HG02623 (cell line): ENCODE measurements around the gene RXRG.
"Not testable (repeated sequence)": the region's sequence is repeated elsewhere in the genome, so short reads cannot be mapped to it uniquely, and the experiment has no call there.

Experiments used
- ATAC-seq: cut with Tn5 transposase; IDR thresholded peaks from one replicate; pipeline ENCODE4 v1.9.1; 2021; ENCODE audit warnings: moderate library complexity; ENCODE audit not compliant: unreplicated experiment

The RXRG gene

DNA sequence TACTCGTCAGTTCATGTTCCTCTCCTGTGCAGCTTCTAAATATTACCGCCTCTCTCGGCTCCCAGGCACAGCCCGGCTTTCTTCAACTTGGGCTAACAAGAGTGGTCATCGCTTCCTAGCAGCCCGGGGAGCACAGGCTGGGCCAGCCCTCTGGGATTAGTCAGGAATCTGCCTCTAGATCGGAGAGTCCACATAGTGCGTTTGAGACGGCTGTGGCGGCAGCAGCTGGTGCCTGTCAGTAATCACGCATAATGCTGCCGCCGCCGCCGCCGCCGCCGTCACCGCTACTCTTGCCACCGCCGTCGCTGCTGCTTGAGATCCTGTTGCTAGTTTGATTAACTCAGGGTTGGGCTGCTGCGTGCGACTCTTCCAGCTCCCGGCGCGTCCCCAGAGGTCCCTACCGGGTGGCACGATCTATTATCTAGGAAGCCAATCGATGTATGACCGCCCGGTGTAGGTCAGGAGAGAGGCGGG is at the start of gene RXRG:
Gene RXRG (minus strand): TSS at position 230 of the 474 bp plus-strand sequence. CDS start 233 bp downstream, outside the sequence.
- ATAC-seq, result no peak

DNA sequence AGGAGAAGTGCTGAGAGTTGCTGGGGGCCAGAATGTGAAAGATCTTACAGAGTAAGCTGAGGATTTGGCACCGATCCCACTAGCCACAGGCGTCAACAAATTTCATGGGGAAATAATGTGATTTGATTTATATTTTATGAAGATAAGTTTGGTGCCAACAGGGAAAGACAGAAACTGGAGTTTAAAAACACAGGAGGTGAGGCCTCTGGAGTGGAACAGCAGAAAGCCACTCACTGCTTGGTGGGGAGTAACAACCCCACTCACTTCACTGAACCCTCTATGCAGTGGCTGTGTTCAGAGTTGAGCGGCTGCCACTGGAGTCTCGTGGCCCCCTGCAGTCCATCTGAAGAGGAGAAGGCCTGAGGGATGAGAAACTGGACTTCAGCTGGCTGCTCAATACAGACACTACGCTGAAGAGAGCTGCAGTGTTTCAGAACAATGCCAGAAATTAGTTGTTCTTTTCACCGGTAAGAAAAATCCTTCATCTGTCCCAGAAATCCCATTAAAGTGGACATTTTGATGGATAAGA is 48.0 kb upstream of the RXRG start:
- no peak for ATAC-seq

DNA sequence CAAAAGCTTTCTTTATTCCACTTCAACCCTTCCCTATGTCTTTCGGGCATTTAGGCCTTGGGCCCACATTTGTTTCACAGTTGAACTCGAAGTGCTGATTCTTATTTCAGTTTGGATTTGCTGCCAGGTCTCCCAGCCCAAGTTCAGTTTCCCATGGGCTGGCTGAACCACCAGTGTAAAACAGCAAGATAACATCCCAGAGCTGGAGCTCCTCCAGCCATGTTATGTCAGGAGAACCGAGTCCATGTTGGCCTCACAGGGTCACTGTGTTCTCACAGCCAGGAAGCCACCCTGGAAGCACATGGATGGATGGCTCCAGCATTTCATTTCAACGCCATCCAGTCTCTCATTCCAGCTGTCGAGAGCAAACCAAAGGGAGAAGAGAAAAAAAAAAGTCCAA is 45.2 kb upstream of the RXRG start:
- no peak for ATAC-seq

DNA sequence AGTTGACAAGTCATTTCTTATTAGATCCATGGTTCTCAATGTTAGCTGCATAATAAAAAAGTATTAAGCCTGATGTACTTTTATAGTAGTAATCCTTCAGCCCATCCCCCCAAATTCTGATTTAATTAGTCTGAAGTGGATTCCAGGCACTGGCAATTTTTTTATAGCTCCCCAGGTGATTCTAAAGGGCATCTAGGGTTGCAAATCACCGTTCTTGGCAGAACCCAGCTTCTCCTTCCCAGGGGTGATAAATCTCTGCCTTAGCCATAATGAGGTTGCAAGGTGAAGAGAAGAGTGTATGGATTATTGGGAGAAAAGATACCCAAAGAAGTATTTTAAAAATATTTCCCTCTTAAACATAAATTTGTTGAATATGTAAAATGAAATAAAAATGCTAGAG is 43.0 kb upstream of the RXRG start:
- no peak for ATAC-seq

DNA sequence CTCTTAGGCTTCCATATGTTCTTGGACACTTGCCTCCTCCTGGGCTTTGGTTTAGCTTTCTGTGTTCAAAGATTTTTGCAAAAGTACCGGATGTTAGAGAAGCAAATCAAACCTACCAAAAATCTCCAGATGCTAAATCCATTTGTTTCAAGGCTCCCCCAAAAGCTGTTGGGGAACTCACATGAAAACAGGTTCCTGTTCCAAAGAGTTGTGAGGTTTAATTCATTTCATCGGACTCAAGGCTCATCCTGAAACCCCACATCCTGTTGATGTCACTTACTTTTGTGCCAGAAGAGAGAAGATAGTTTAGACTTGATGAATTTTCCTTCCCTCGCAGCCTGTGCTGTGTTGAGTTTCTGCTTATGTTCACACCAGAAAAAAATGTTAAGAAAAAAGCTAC is 41.7 kb upstream of the RXRG start:
- ATAC-seq, result no peak

DNA sequence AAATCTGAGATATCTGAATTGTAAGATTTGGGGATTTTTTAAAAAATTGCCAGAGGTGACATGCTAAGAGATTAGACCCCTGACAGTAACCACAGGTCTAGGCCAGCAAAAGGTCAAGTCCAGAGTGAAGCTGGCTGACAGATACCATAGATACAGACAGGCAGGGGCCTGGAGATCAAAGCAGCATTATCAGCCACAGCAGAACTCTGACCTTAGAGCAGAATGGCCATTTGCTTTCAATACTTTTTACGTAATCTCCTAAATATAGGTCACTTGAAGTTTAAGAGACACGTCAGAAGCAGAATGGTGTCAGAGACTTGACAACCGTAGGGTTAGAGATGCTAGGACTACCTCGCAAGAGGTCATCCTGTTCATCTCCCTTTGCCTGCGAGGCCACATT is 40.8 kb upstream of the RXRG start:
- ATAC-seq, result no peak

DNA sequence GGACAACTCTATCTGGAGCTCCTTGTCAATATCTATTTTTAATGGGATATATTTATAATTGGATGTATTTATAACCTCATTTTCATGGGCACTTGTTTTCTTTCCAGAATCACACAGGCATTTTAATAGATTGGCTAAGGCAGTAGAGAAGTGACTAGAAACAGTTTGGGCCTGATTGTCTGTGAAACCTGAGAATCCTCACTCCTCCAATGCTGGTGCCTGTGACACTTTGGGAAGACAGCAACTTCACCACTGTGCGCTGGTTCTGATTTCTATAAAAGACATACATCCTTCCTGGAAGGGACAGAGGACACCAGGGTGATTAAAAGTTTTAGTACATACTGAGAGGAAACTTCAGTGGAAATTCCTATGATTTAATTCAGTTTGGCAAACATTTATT is 39.6 kb upstream of the RXRG start:
- ATAC-seq, result no peak

DNA sequence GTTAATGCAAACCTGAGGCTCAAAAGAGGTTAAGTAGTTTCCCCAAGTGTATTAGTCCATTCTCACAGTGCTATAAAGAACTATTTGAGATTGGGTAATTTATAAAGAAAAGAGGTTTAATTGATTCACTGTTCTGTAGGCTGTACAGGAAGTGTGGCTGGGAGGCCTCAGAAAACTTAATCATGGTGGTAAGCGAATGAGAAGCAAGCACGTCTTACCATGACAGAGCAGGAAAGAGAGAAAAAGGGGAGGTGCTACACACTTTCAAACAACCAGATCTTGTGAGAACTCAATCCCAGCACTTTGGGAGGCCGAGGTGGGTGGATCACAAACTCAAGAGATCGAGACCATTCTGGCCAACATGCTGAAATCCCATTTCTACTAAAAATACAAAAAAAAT is 38.5 kb upstream of the RXRG start:
- no peak for ATAC-seq

DNA sequence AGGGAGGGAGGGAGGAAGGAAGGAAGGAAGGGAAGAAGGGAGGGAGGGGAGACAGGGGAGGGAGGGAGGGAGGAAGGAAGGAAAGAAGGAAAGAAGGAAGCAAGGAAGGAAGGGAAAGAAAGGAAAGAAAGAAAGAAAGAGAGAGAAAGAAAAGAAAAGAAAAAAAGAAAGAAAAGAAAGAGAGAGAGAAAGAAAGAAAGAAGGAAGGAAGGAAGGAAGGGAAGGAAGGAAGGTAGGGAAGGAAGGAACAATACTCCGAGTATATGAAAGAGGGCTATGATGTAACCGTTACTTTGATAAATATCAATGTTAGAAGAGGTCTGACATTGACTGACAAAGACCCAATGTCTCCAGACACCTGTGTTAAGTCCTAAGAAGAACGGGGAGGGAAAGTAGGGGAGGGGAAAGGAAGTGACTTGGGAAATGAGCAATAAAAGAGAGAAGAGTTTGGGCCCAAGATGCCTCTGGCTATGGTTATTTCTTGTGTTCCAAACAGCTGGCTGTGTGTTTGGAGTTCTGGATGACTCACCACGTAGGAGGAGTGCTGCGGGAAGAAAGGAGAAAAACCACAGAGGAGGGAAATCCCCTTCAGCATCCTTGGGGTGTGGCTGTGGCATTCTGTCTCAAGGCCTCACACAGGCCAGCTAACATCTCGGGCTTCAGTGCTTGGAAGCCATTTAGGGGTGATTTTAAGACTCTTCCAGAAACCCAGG is 37.0 kb upstream of the RXRG start:
- ATAC-seq, result no peak

DNA sequence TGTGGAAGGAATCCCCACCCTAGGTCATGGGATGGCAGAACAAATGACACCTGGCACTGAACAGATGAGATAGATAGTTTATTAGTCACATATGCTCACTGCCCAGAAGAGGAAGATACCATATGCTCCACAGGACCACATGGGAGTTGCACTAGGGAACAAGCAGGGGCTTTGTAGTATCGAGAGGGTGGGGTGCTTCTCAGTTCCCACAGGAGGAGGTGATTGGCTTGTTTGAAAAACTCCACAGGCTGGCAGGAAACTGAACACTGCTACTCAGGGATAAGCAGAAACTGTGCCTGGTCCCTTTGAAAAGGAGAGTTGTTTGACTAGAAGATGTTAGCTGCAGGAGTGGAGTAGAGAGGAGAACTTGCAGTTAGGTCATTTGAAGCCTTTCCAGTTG is 31.9 kb upstream of the RXRG start:
- no peak for ATAC-seq

DNA sequence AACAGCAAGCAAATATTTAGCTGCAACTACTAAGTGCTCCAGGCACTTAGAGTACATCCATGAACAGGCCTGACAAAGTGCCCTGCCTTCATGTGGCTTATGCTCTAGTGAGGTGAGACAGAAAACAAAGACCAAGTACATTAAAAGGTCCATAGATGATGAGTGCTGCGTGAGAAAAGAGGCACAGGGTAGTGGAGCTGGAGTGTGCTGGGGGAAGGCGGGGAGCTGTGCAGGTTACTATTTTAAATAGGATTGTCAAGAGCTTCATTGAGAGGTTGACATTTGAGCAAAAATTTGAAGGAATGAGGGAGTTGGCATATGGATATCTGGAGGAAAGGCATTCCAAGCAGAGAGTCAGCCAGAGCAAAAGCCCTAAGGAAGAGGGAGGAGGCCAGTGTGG is 29.3 kb upstream of the RXRG start:
- no peak for ATAC-seq

DNA sequence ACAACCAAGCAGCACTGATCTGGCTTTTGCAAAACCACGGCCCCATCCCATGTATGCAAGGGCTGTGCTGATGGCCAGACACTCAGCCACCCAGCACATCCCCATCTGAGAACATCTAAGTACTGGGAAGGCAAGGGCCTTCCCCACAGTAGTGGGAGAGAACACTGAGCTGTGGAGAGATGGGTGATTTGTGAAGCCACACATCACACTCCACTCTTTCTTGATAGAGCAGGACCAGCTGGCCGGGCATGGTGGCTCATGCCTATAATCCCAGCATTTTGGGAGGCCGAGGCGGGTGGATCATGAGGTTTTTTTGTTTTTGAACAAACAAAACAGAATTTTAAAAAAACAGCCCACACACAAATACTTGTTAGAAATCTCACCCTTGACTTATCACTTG is 28.2 kb upstream of the RXRG start:
- no peak for ATAC-seq

DNA sequence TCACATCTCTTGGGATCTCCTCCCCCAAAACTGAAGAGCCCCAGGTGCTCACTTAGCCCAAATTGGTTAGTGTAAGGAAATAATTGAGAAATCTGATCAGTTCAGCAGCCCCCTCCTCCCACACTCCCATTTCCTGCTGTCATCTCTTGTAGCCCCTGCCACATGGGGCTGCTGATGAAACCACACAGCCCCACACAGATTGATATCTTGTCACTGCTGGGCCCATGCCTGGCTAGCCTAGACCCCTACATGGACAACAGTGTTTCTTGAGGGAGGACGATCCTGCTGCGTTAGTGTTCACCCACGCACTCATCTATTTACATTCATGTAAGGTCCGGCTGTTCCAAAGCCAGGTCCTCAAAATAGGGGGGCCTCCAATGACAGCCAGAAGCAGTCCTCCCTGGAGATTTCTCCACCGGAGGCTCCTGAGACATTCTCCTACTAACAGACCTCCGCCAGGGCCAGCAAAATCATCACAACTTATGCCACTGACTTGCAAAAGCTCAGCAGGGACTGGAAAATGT is 23.9 kb upstream of the RXRG start:
- ATAC-seq, result no peak

DNA sequence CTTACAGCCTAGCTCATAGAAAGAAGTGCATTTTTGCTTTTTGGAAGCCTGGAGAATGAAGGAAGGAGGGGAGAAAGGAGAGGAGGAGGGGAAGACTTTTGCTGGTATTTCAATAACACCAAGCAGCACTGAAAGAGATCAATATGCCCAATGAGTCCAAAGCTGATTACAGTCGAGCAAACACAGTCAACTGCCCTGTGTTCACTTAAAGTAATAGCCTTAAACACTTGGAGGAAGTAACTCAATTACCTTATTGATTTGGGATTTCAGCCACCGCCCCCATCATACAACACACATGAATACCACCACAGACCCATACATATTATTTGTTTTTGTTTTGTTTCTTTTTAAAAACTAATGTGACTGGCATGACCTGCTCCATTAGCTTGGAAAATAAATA is 23.3 kb upstream of the RXRG start:
- ATAC-seq, result no peak

DNA sequence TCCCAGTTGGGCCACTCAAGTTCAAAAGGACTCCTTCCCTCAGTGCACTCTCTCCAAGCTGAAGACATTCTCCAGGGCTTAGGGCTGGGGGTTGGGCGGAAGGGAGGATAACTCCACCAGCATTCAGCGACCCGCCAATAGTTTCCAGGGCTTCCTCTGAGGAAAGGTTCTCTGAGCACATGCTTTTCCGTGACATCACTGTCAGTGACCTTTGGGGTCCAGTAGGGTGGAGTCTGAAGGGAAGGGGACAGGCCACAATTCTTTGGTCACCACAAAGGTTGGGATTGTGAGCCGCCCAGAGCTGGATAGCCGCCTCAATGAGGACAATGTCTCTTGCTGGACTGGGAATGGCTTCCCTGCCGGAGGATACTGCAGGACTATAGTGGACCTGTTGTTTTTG is 22.8 kb upstream of the RXRG start:
- ATAC-seq, result no peak

DNA sequence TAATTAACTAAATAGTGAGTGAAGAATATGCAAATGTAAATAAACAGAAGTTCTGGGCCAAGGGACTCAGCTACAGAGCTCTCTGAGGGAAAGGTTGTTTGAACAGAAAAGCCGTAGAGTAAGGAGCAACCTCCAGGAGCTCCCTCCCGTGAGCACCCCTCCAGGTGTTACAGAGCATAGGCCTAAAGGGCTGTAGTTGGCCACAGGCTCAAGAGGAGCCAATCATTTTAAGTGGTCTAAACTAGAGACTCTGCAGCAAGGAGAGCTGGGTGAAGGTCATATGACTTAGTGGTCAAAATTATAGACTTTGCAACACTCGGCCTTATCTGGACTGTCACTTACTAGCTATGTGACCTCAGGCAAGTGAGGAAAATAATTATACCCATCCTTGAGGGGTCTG is 19.1 kb upstream of the RXRG start:
- ATAC-seq, result no peak

DNA sequence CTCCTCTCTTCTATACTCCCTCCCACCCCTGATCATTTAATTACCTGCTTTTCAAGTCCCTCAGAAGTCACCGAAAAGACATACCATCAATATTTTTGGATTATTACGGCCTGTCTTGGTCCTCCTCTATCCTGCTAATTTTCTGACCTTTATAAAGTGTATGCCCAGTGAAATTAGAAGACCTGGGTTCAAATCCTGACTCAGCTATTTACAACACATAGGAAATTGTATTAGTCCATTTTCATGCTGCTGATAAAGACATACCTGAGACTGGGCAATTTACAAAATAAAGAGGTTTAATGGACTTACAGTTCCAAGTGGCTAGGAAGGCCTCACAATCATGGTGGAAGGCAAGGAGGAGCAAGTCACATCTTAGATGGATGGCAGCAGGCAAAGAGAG is 14.8 kb upstream of the RXRG start:
- not testable (repeated sequence) for ATAC-seq

DNA sequence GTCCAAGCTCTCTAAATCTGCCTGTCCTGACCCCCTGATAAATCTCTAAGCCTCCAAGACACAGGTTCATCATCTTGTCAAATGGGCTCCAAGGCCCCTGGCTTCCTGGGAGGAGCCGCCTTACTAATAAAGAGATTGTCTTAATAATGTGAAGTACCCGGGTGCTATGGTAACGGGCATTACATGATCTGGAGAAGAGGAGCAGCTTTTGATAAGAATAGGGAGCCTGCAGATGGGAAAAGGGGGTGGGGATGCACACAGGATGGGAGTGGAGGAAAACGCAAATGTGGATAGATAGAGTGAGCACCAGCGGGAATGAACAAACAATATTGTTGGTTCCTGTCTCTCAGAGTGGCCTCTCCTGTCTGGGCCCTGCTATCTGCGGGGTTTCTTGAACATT is 11.9 kb upstream of the RXRG start:
- no peak for ATAC-seq

DNA sequence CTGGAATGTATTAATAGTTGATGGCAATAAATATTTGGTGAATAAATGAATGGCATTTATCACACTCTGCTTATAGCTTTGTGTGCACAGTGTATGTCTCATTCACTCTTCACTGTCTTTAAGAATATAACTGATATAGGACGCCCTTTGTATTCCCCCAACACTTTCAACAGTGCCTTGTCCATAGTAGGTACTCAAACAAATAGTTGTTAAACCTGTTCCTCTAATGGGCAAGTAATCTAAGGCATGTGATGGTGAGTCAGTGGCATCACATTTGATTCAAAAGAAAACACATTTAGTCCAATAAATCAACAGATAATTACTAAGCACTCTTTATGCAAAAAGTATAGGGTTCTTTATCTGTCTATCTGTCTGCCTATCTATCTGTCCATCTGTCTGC is 11.2 kb upstream of the RXRG start:
- no peak for ATAC-seq

DNA sequence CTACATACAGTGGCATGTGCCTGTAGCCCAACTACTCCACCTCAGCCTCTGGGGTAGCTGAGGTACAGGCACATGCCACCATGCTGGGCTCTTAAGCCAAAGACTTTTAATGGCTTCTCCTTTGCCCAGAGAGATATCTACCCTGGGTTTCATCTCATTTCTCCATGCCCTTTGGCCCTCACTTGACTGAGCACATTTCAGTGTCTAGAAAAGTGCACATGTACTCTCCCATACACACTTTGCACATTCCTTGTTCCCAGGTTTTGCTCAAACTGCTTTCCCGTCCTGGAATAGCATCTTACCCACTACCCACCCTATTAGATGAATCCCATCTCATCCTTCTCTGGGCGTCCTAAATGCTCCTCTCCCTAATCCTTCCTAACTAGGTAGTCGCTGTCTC is 10.2 kb upstream of the RXRG start:
- no peak for ATAC-seq

DNA sequence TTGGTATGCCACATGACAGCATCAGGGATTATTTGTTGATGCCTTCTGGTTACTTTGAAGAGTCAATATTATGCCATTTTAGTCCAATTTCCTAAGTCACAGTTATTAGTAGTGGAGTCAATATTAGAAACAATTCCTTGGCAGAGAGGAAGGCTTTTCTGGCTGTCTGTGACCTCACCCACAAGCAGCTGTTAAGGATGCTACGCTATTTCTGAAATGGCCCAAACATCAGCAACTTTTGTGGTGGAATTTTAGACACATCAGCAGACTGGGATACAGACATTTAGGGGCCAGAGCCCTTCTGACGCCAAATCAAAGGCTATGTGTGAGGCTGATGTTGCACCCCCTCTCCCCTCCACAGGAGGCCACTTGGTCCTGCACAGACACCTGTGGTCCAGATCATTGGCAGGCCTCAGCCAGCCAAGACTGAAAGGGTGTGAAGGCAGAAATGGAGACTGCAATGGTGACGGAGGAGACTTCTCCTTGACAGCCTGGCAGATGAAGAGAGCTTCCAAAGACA is 9.2 kb upstream of the RXRG start:
- no peak for ATAC-seq

DNA sequence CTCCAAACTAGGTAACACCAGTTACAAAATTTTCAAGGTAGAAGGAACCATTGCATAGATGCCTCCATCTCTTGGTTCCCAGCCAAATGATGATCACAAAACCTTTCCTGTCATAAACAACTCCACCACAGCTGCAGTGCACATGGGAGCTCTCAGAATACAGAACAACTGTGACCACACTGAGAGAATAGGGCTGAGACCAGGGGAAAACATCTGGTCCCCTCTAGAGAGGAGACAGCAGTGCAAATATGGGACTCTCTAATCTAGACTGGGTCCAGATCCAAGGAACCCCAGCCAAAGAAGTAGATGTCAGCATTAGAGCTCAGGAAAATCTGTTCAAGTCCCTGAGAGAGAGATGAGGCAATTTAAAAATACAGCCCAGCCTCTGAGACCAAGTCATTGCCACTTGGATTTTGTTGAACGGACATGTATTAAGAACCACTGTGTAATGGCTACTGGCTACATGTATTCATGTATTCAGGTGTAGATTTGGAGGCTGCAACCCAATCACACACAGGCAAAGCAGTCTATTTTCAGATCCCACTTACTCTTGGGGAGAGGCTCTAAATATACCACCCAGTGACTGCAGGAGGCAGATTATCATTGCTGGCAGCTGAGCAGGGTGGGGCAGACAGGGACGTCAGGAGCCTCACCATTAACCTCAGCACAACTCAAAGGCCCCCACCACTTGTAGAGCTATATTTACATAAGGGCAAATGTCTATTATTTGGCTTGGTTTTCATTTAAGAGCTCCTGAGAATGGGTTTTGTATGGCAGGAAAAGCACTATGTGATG is 7.6 kb upstream of the RXRG start:
- no peak for ATAC-seq
